GM12878 (cell line): Measurements from ENCODE around the gene OR6K3. TPM values are rescaled to one million over a fixed set of nuclear protein-coding genes. Genes with fewer than 3 reads are reported as not detected.

Experiments
- ATAC-seq: fragments of 200-7000 bp; cut with Tn5 transposase; 3 replicates; pipeline ENCODE4 v1.9.1; 2020; ENCODE audit warnings: mild to moderate bottlenecking, moderate library complexity
- BruUV-seq: library from RNA; stranded (reverse); fragments of 400-500 nt; replicated peaks from 2 replicates; lab custom pipeline; 2021; lab: Mats Ljungman, UMichigan
- CTCF ChIA-PET: fragments of 300-600 bp; sonication (Branson Sonifier 250); formaldehyde crosslinking; extraction: SDS; loops from one replicate; lab custom pipeline; 2021; ENCODE audit warnings: inconsistent platforms; lab: Yijun Ruan, JAX
- POLR2A ChIA-PET: fragments of 350-600 bp; formaldehyde crosslinking; extraction: SDS; loops from one replicate; lab custom pipeline; 2021; ENCODE audit warnings: inconsistent platforms; lab: Charles Lee
- RAD21 ChIA-PET: fragments of 300-600 bp; sonication (Branson Sonifier 250); formaldehyde crosslinking; loops from one replicate; lab custom pipeline; 2023; ENCODE audit warnings: antibody characterized with exemption; ENCODE audit not compliant: unreplicated experiment; lab: Charles Lee
- SMC1A ChIA-PET: fragments of 300-600 bp; sonication (Branson Sonifier 250); formaldehyde crosslinking; loops from one replicate; lab custom pipeline; 2023; ENCODE audit not compliant: unreplicated experiment, uncharacterized antibody; lab: Charles Lee
- DNase-seq: peaks from one replicate; pipeline ENCODE4 v3.0.0-alpha.2; 2011; ENCODE audit warnings: low read depth, low spot score
- FAIRE-seq: peaks from 3 replicates; lab custom pipeline; 2011; peaks lifted over from hg19 to GRCh38; lab: Jason Lieb, UNC
- H2AFZ ChIP-seq: 2 replicates; pipeline ENCODE4 v1.6.0; 2011; ENCODE audit warnings: low read depth, low read length, control low read depth; ENCODE audit not compliant: control insufficient read depth
- H3K27ac ChIP-seq: 2 replicates; pipeline ENCODE4 v1.5.1; 2011; ENCODE audit warnings: control low read depth; ENCODE audit not compliant: control insufficient read depth, insufficient read depth
- H3K27me3 ChIP-seq, 2 experiments: replicated peaks in 1 of 2; 2 replicates each; pipeline versions ENCODE4 v1.6.0 to v1.6.1; 2011; ENCODE audit warnings: low read length in 1 of 2; ENCODE audit not compliant: control insufficient read depth in 2 of 2, insufficient read depth in 2 of 2
- H3K36me3 ChIP-seq, 2 experiments: 2 replicates each; pipeline ENCODE4 v1.5.1; 2011; ENCODE audit warnings: low read length in 1 of 2; ENCODE audit not compliant: control insufficient read depth in 2 of 2, insufficient read depth in 2 of 2
- H3K4me1 ChIP-seq: 2 replicates; pipeline ENCODE4 v1.6.1; 2011; ENCODE audit warnings: mild to moderate bottlenecking, low read length, moderate library complexity, mixed read lengths; ENCODE audit not compliant: control insufficient read depth, insufficient read depth
- H3K4me2 ChIP-seq: 2 replicates; pipeline ENCODE4 v1.6.0; 2011; ENCODE audit warnings: control low read depth; ENCODE audit not compliant: control insufficient read depth, insufficient read depth
- H3K4me3 ChIP-seq: fragments of 200-600 bp; sonication (generic); 2 replicates; pipeline ENCODE4 v1.5.1; 2016
- H3K79me2 ChIP-seq: 2 replicates; pipeline ENCODE4 v1.6.0; 2011; ENCODE audit warnings: low read length; ENCODE audit not compliant: control insufficient read depth, insufficient read depth
- H3K9ac ChIP-seq: 2 replicates; pipeline ENCODE4 v1.8.0; 2011; ENCODE audit warnings: low read length, control low read depth, mixed read lengths; ENCODE audit not compliant: control insufficient read depth, insufficient read depth
- H3K9me3 ChIP-seq: replicated peaks from 3 replicates; pipeline ENCODE4 v1.5.1; 2011; ENCODE audit warnings: mild to moderate bottlenecking, low read length; ENCODE audit not compliant: control insufficient read depth, insufficient read depth
- H4K20me1 ChIP-seq: 2 replicates; pipeline ENCODE4 v1.6.0; 2011; ENCODE audit not compliant: control insufficient read depth, insufficient read depth
- BHLHE40 ChIP-seq, 2 experiments: fragments of 450-650 bp in 1 of 2; IDR thresholded peaks; 2 replicates each; pipeline ENCODE4 v1.6.1; 2011 to 2017; ENCODE audit warnings: low read depth in 2 of 2, borderline replicate concordance in 1 of 2, improper control_type of control experiment in 1 of 2, low read length in 1 of 2, mild to moderate bottlenecking in 1 of 2
- CHD4 ChIP-seq: fragments of 200-600 bp; sonication (generic); IDR thresholded peaks from 2 replicates; pipeline ENCODE4 v1.6.1; 2016; ENCODE audit warnings: mild to moderate bottlenecking
- MYB ChIP-seq: fragments of 150-350 bp; IDR thresholded peaks from 2 replicates; pipeline ENCODE4 v1.6.1; 2014; ENCODE audit warnings: mild to moderate bottlenecking, low read depth, low read length, borderline replicate concordance
- NFXL1 ChIP-seq: fragments of 450-650 bp; IDR thresholded peaks from 2 replicates; pipeline ENCODE4 v1.6.1; 2017; ENCODE audit warnings: antibody characterized with exemption, mild to moderate bottlenecking, borderline replicate concordance
- PML ChIP-seq: IDR thresholded peaks from 2 replicates; pipeline ENCODE4 v1.6.1; 2012; ENCODE audit warnings: low read length, inconsistent platforms
- POLR2A ChIP-seq: IDR thresholded peaks from 2 replicates; pipeline ENCODE4 v1.6.1; 2011; ENCODE audit warnings: low read depth, mild to moderate bottlenecking, low read length
- RAD51 ChIP-seq: fragments of 450-650 bp; IDR thresholded peaks from 2 replicates; pipeline ENCODE4 v1.6.1; 2016; ENCODE audit warnings: moderate library complexity, mild to moderate bottlenecking, inconsistent platforms
- REST ChIP-seq: IDR thresholded peaks from 2 replicates; pipeline ENCODE4 v1.6.1; 2012; ENCODE audit warnings: mild to moderate bottlenecking, low read depth, low read length
- TARDBP ChIP-seq: IDR thresholded peaks from 2 replicates; pipeline ENCODE4 v1.6.1; 2016; ENCODE audit warnings: borderline replicate concordance
- WRNIP1 ChIP-seq: IDR thresholded peaks from 2 replicates; pipeline ENCODE4 v1.6.1; 2011; ENCODE audit warnings: low read depth, low read length, improper control_type of control experiment, borderline replicate concordance
- WGBS: methylation state at CpG from one replicate; pipeline ENCODE4 v1.1.6; 2016; ENCODE audit warnings: low lambda C conversion rate; ENCODE audit not compliant: insufficient replicate concordance, insufficient coverage; ENCODE audit errors: missing lambda C conversion rate; 5-methylcytosine and 5-hydroxymethylcytosine counted together
- in situ Hi-C: fragments of 300-500 bp; cut with MboI; formaldehyde crosslinking; loops from 9 replicates; pipeline ENCODE4 v1.14.3; 2018; ENCODE audit warnings: mixed read lengths
- intact Hi-C: fragments of 100-400 bp; cut with micrococcal nuclease; formaldehyde crosslinking; loops from one replicate; pipeline ENCODE4 v1.14.2; 2022; ENCODE audit not compliant: unreplicated experiment
- polyA plus RNA-seq, 11 experiments: library from polyadenylated mRNA; depleted of rRNA in 4 of 11; unstranded in 6 of 11; stranded (reverse) in 5 of 11; fragments of >200 nt; fragmentation: Nextera tagmentation in 4 of 11; fragmentation: Illumina TruSeq in 1 of 11; extraction: Ambion mirVana in 4 of 11; extraction: Trizol in 1 of 11; gene quantifications; 1 replicate in 1 of 11; 2 replicates in 10 of 11; pipeline versions ENCODE4 v1.2.1 to v1.2.3, GENCODE V29; 2011 to 2016; ENCODE audit warnings: inconsistent platforms in 2 of 11, missing spikeins in 2 of 11, low read depth in 1 of 11
- total RNA-seq, 4 experiments: library from RNA; depleted of rRNA in 3 of 4; stranded (reverse); fragments of >200 nt in 3 of 4; fragmentation: Illumina TruSeq in 1 of 4; extraction: Trizol in 1 of 4; gene quantifications; 2 replicates each; pipeline versions ENCODE4 v1.2.1 to v1.2.3, GENCODE V29; 2013 to 2021

The OR6K3 gene
- total and polyA plus RNA-seq, 10 of the 15 experiments (the other 5 are each of a cell fraction or from before 2014, with no cell fraction given), result not detected

GRCh38 chr1:158685085-158685484 is 35.4 kb downstream of the OR6K3 start:
- BruUV-seq, result no TSS peak

More at GRCh38 chr1:158685085-158685484, 35.4 kb downstream of the OR6K3 start:
- 29% methylated on average over 7 of the region's 7 CpGs for WGBS
- intact Hi-C loops (no loop called here), in situ Hi-C loops (no loop called here)
- TF ChIP-seq PML (no peak), NFXL1 (no peak), TARDBP (no peak), MYB (no peak), POLR2A (no peak), RAD51 (no peak), REST (no peak), WRNIP1 (no peak), BHLHE40 (IDR thresholded peaks at IDR 0.05; ENCODE audit: borderline replicate concordance in 1 of 2, low read depth in 2 of 2, low read length in 1 of 2) (no peak), CHD4 (no peak)
- Histone ChIP-seq H3K4me2 (no peak overlapping the region), H3K27me3 (peaks cover 0 to 2% of the 10 kb centered on the region in 2 experiments; a peak in 2 of 4 replicates), H2AFZ (no peak overlapping the region), H3K9ac (no peak overlapping the region), H3K9me3 (no peaks in the 10 kb centered on the region), H3K79me2 (no peaks in the 10 kb centered on the region), H3K36me3 (no peaks in the 10 kb centered on the region), H3K4me3 (no peak overlapping the region), H3K4me1 (no peaks in the 10 kb centered on the region), H3K27ac (no peak overlapping the region), H4K20me1 (no peaks in the 10 kb centered on the region)
- CTCF ChIA-PET, result interaction anchor here (1.4 kb wide), 1 partner anchor 16 kb away, joined by 3 read pairs; no protein-coding TSS in a partner anchor
- ATAC-seq, result no peak
- no peak for FAIRE-seq
- DNase-seq, result no peak
- POLR2A ChIA-PET, result no interaction called here
- SMC1A ChIA-PET, result interaction anchor here (1.2 kb wide), 1 partner anchor 9 kb away, joined by 3 read pairs; no protein-coding TSS in a partner anchor
- RAD21 ChIA-PET, result no interaction called here
